Endothelial cell of umbilical vein (primary cell): Measurements from ENCODE around the gene PLEKHA8. TPM values are rescaled to one million over a fixed set of nuclear protein-coding genes. Genes with fewer than 3 reads are reported as not detected.

Experiments used
- BruUV-seq: library from RNA; stranded (reverse); fragments of 400-500 nt; replicated peaks from 2 replicates; lab custom pipeline; 2021; lab: Mats Ljungman, UMichigan
- CTCF ChIA-PET: fragments of 300-600, 350-600 bp; sonication (Branson Sonifier 250); formaldehyde crosslinking; loops from one replicate; lab custom pipeline; 2021; ENCODE audit warnings: antibody characterized with exemption, inconsistent platforms; lab: Charles Lee
- POLR2A ChIA-PET: fragments of 300-600, 350-600 bp; sonication (Branson Sonifier 250); formaldehyde crosslinking; loops from one replicate; lab custom pipeline; 2021; ENCODE audit warnings: antibody characterized with exemption, inconsistent platforms; lab: Charles Lee
- DNase-seq: peaks from one replicate; pipeline ENCODE4 v3.0.0-alpha.2; 2011; ENCODE audit warnings: low read depth, low spot score
- FAIRE-seq: peaks from 2 replicates; lab custom pipeline; 2011; peaks lifted over from hg19 to GRCh38; lab: Jason Lieb, UNC
- H2AFZ ChIP-seq: 2 replicates; pipeline ENCODE4 v1.6.0; 2012; ENCODE audit warnings: low read depth, low read length, control low read depth, inconsistent platforms
- H3K27ac ChIP-seq: 2 replicates; pipeline ENCODE4 v1.5.1; 2011; ENCODE audit warnings: low read depth, mild to moderate bottlenecking, control low read depth, low read length, moderate library complexity; ENCODE audit not compliant: insufficient read depth
- H3K27me3 ChIP-seq, 2 experiments: 2 replicates each; pipeline versions ENCODE4 v1.6.0 to v1.6.1; 2011; ENCODE audit warnings: low read length in 2 of 2, mixed read lengths in 1 of 2; ENCODE audit not compliant: control insufficient read depth in 2 of 2, insufficient read depth in 2 of 2
- H3K36me3 ChIP-seq, 2 experiments: 2 replicates in 1 of 2; 3 replicates in 1 of 2; pipeline ENCODE4 v1.5.1; 2011; ENCODE audit warnings: low read length in 2 of 2, mild to moderate bottlenecking in 1 of 2, moderate library complexity in 1 of 2; ENCODE audit not compliant: control insufficient read depth in 2 of 2, insufficient read depth in 2 of 2; ENCODE audit errors: extremely low read depth in 1 of 2
- H3K4me1 ChIP-seq: 3 replicates; pipeline ENCODE4 v1.5.1; 2011; ENCODE audit warnings: mild to moderate bottlenecking, low read length; ENCODE audit not compliant: control insufficient read depth, insufficient read depth; ENCODE audit errors: extremely low read depth
- H3K4me2 ChIP-seq: 2 replicates; pipeline ENCODE4 v1.6.1; 2011; ENCODE audit warnings: low read length, control low read depth, mixed read lengths; ENCODE audit not compliant: insufficient read depth
- H3K4me3 ChIP-seq, 3 experiments: fragments of 200-600 bp in 1 of 3; sonication (generic), shearing (Covaris generic) in 1 of 3; replicated peaks in 1 of 3; 2 replicates each; pipeline ENCODE4 v1.5.1; 2011 to 2016; ENCODE audit warnings: control low read depth in 3 of 3, low read length in 3 of 3, mild to moderate bottlenecking in 2 of 3, inconsistent platforms in 1 of 3, low read depth in 1 of 3, moderate library complexity in 1 of 3; ENCODE audit not compliant: insufficient read depth in 1 of 3
- H3K79me2 ChIP-seq: 2 replicates; pipeline ENCODE4 v1.6.0; 2012; ENCODE audit warnings: low read length, inconsistent platforms; ENCODE audit not compliant: control insufficient read depth, insufficient read depth
- H3K9ac ChIP-seq: replicated peaks from 2 replicates; pipeline ENCODE3; 2011; ENCODE audit warnings: low read length, control low read depth; ENCODE audit not compliant: insufficient read depth; ENCODE audit errors: extremely low read depth
- H3K9me1 ChIP-seq: replicated peaks from 3 replicates; pipeline ENCODE4 v1.6.0; 2011; ENCODE audit warnings: mild to moderate bottlenecking, low read length; ENCODE audit not compliant: control insufficient read depth, insufficient read depth; ENCODE audit errors: extremely low read depth
- H3K9me3 ChIP-seq: replicated peaks from 2 replicates; pipeline ENCODE4 v1.5.1; 2012; ENCODE audit warnings: low read length, inconsistent platforms; ENCODE audit not compliant: control insufficient read depth, insufficient read depth
- H4K20me1 ChIP-seq: replicated peaks from 2 replicates; pipeline ENCODE3; 2011; ENCODE audit warnings: mild to moderate bottlenecking, low read length; ENCODE audit not compliant: control insufficient read depth, insufficient read depth; ENCODE audit errors: extremely low read depth
- EZH2 ChIP-seq: IDR thresholded peaks from 2 replicates; pipeline ENCODE4 v1.6.1; 2012; ENCODE audit warnings: borderline replicate concordance, low read depth, mild to moderate bottlenecking, moderate library complexity, low read length, inconsistent platforms; ENCODE audit not compliant: severe bottlenecking
- FOS ChIP-seq: IDR thresholded peaks from 2 replicates; pipeline ENCODE4 v1.6.1; 2011; ENCODE audit warnings: mild to moderate bottlenecking, low read length, moderate library complexity, borderline replicate concordance; ENCODE audit not compliant: insufficient read depth
- GATA2 ChIP-seq: IDR thresholded peaks from 2 replicates; pipeline ENCODE4 v1.7.0; 2011; ENCODE audit warnings: low read depth, mild to moderate bottlenecking, moderate library complexity, mixed read lengths, low read length; ENCODE audit not compliant: insufficient read length, insufficient read depth
- JUN ChIP-seq: IDR thresholded peaks from 2 replicates; pipeline ENCODE4 v1.6.1; 2011; ENCODE audit warnings: borderline replicate concordance, low read depth; ENCODE audit not compliant: insufficient read length, insufficient read depth
- MYC ChIP-seq: IDR thresholded peaks from one replicate; pipeline ENCODE4 v1.6.1; 2011; ENCODE audit warnings: mild to moderate bottlenecking, low read depth, low read length
- POLR2A ChIP-seq: IDR thresholded peaks from 2 replicates; pipeline ENCODE4 v1.6.1; 2012; ENCODE audit warnings: low read depth, mild to moderate bottlenecking, control low read depth, low read length
- POLR2AphosphoS5 ChIP-seq: IDR thresholded peaks from 2 replicates; pipeline ENCODE4 v1.6.1; 2012; ENCODE audit warnings: low read depth, mild to moderate bottlenecking, control low read depth, low read length, moderate library complexity; ENCODE audit not compliant: insufficient read depth
- dilution Hi-C: fragments of 300-500 bp; cut with MboI; formaldehyde crosslinking; loops from one replicate; pipeline ENCODE4 v1.15.0; 2019; ENCODE audit warnings: low sequenced_read_pairs; ENCODE audit not compliant: extremely low pct_ligation_motif_present
- intact Hi-C: fragments of 100-400 bp; cut with micrococcal nuclease; formaldehyde crosslinking; loops from one replicate; pipeline ENCODE4 v1.10.0; 2022
- polyA plus RNA-seq, 4 experiments: library from polyadenylated mRNA; depleted of rRNA in 3 of 4; stranded (reverse) in 3 of 4; unstranded in 1 of 4; fragments of >200 nt; gene quantifications; 2 replicates each; pipeline versions ENCODE4 v1.2.1 to v1.2.3, GENCODE V29; 2011 to 2012; ENCODE audit warnings: missing spikeins in 1 of 4
- total RNA-seq: library from RNA; stranded (reverse); gene quantifications from 2 replicates; pipeline ENCODE4 v1.2.3, GENCODE V29; 2021
- TF ChIP-seq, protein P1 (sequence below): IDR thresholded peaks from 2 replicates; pipeline ENCODE4 v1.6.1; 2011; ENCODE audit not compliant: insufficient read depth, insufficient read length
- TF ChIP-seq, protein P2 (sequence below), 2 donors: IDR thresholded peaks; 1 replicate in 1 of 2; 2 replicates in 1 of 2; pipeline ENCODE4 v1.5.1; 2011; ENCODE audit warnings: low read length in 2 of 2, mild to moderate bottlenecking in 2 of 2, moderate library complexity in 2 of 2, control low read depth in 1 of 2, inconsistent platforms in 1 of 2, low read depth in 1 of 2; ENCODE audit not compliant: insufficient read depth in 1 of 2; ENCODE audit errors: extremely low read depth in 1 of 2

Gene PLEKHA8
- total and polyA plus RNA-seq, 2 donors (not counting 3 experiments of a cell fraction or from before 2014, with no cell fraction given), result 4.5 to 19.8 TPM

DNA sequence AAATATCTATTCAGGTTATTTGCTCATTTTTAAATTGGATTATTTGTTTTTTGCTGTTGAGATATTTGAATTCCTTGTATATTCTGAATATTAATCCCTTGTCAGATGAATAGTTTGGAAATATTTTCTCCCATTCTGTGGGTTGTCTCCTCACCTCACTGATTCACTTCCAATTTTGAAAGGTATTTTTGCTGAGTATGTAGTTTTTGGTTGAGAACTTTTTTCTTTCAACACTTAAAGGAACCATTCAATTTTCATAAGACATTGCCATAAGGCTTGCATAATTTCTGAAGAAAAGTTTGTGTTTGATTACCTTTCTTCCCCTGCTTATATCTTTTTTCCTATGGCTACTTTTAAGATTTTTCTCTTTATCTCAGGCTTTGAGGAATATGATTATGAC is 29.7 kb upstream of the PLEKHA8 start:
- no peak overlapping the region for H3K9ac ChIP-seq
- H3K4me1 ChIP-seq, result peaks cover 3% of the 10 kb centered on the region
- no peaks in the 10 kb centered on the region for H4K20me1 ChIP-seq
- H3K4me3 ChIP-seq, result no peak overlapping the region
- TF ChIP-seq JUN (no peak), POLR2A (no peak), MYC (no peak), POLR2AphosphoS5 (no peak), GATA2 (no peak), EZH2 (no peak), FOS (no peak)
- TF ChIP-seq, protein P1, sequence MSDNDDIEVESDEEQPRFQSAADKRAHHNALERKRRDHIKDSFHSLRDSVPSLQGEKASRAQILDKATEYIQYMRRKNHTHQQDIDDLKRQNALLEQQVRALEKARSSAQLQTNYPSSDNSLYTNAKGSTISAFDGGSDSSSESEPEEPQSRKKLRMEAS, result no peak
- TF ChIP-seq, protein P2, sequence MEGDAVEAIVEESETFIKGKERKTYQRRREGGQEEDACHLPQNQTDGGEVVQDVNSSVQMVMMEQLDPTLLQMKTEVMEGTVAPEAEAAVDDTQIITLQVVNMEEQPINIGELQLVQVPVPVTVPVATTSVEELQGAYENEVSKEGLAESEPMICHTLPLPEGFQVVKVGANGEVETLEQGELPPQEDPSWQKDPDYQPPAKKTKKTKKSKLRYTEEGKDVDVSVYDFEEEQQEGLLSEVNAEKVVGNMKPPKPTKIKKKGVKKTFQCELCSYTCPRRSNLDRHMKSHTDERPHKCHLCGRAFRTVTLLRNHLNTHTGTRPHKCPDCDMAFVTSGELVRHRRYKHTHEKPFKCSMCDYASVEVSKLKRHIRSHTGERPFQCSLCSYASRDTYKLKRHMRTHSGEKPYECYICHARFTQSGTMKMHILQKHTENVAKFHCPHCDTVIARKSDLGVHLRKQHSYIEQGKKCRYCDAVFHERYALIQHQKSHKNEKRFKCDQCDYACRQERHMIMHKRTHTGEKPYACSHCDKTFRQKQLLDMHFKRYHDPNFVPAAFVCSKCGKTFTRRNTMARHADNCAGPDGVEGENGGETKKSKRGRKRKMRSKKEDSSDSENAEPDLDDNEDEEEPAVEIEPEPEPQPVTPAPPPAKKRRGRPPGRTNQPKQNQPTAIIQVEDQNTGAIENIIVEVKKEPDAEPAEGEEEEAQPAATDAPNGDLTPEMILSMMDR (IDR thresholded peaks at IDR 0.05; ENCODE audit: extremely low read depth in 1 of 2, insufficient read depth in 1 of 2, low read depth in 1 of 2, low read length in 2 of 2), result no peak
- H3K9me3 ChIP-seq, result peaks cover 3% of the 10 kb centered on the region
- no peak for DNase-seq
- no peak for FAIRE-seq
- H3K36me3 ChIP-seq, result no peaks in the 10 kb centered on the region
- no peaks in the 10 kb centered on the region for H3K9me1 ChIP-seq
- H3K79me2 ChIP-seq, result no peaks in the 10 kb centered on the region
- no TSS peak for BruUV-seq
- no peaks in the 10 kb centered on the region for H3K27me3 ChIP-seq
- intact Hi-C loops (no loop called here), dilution Hi-C loops (no loop called here)
- POLR2A ChIA-PET, result no interaction called here
- H2AFZ ChIP-seq, result no peak overlapping the region
- H3K27ac ChIP-seq, result no peak overlapping the region
- no peak overlapping the region for H3K4me2 ChIP-seq
- CTCF ChIA-PET, result no interaction called here
